H1 (cell line): ENCODE data around the gene TEAD1. TPM values are rescaled to one million over a fixed set of nuclear protein-coding genes. Genes with fewer than 3 reads are reported as not detected.

Source experiments
- CTCF ChIA-PET: fragments of 300-600 bp; sonication (Branson Sonifier 250); formaldehyde crosslinking; loops from one replicate; lab custom pipeline; 2021; ENCODE audit not compliant: partially characterized antibody; lab: Charles Lee
- POLR2A ChIA-PET: fragments of 300-600 bp; sonication (Branson Sonifier 250); formaldehyde crosslinking; loops from one replicate; lab custom pipeline; 2021; ENCODE audit warnings: inconsistent platforms; ENCODE audit not compliant: partially characterized antibody; lab: Charles Lee
- DNase-seq, 2 experiments: peaks; one replicate each; pipeline versions ENCODE4 v3.0.0 to v3.0.0-alpha.2; 2010 to 2022; ENCODE audit warnings: low spot score in 2 of 2, low read depth in 1 of 2, mixed read lengths in 1 of 2
- FAIRE-seq: peaks from 2 replicates; lab custom pipeline; 2011; peaks lifted over from hg19 to GRCh38; lab: Jason Lieb, UNC
- H2AFZ ChIP-seq: 2 replicates; pipeline ENCODE4 v1.8.1; 2012; ENCODE audit warnings: low read length, inconsistent platforms
- H2AK5ac ChIP-seq: 2 replicates; pipeline ENCODE4 v1.6.1; 2013; ENCODE audit warnings: low read depth, low read length
- H2BK120ac ChIP-seq: replicated peaks from 2 replicates; pipeline ENCODE3; 2013; ENCODE audit warnings: low read depth, low read length, inconsistent platforms
- H2BK12ac ChIP-seq: 2 replicates; pipeline ENCODE4 v1.6.1; 2013; ENCODE audit warnings: low read depth, low read length
- H2BK15ac ChIP-seq: 2 replicates; pipeline ENCODE4 v1.6.1; 2013; ENCODE audit warnings: low read length
- H2BK20ac ChIP-seq: 2 replicates; pipeline ENCODE4 v1.6.1; 2013; ENCODE audit warnings: low read length
- H2BK5ac ChIP-seq: 2 replicates; pipeline ENCODE4 v1.6.1; 2013; ENCODE audit warnings: low read depth, low read length
- H3K14ac ChIP-seq: 2 replicates; pipeline ENCODE4 v1.6.1; 2013; ENCODE audit warnings: inconsistent platforms; ENCODE audit not compliant: insufficient read length
- H3K18ac ChIP-seq: 2 replicates; pipeline ENCODE4 v1.6.1; 2013; ENCODE audit warnings: low read length; ENCODE audit errors: extremely low read depth
- H3K23ac ChIP-seq: 2 replicates; pipeline ENCODE4 v1.6.1; 2013; ENCODE audit warnings: inconsistent platforms; ENCODE audit not compliant: insufficient read length
- H3K23me2 ChIP-seq: 2 replicates; pipeline ENCODE4 v1.6.1; 2013; ENCODE audit warnings: low read depth, low read length
- H3K27ac ChIP-seq: 2 replicates; pipeline ENCODE4 v1.6.1; 2011; ENCODE audit warnings: low read depth, low read length, inconsistent platforms
- H3K27me3 ChIP-seq, 4 experiments: replicated peaks in 1 of 4; 1 replicate in 1 of 4; 2 replicates in 3 of 4; pipeline versions ENCODE4 v1.6.1 to v1.8.1; 2011 to 2013; ENCODE audit warnings: low read length in 3 of 4, mild to moderate bottlenecking in 3 of 4, inconsistent platforms in 2 of 4, mixed read lengths in 2 of 4, moderate library complexity in 1 of 4; ENCODE audit not compliant: control insufficient read depth in 3 of 4, insufficient read depth in 3 of 4; ENCODE audit errors: extremely low read depth in 1 of 4
- H3K36me3 ChIP-seq, 4 experiments: 2 replicates each; pipeline versions ENCODE4 v1.6.1 to v1.8.1; 2011 to 2013; ENCODE audit warnings: mild to moderate bottlenecking in 4 of 4, low read length in 3 of 4, moderate library complexity in 2 of 4, control low read depth in 1 of 4, inconsistent platforms in 1 of 4; ENCODE audit not compliant: insufficient read depth in 4 of 4, control insufficient read depth in 2 of 4
- H3K4ac ChIP-seq: replicated peaks from 2 replicates; pipeline ENCODE3; 2013; ENCODE audit warnings: low read length, low read depth, mixed read lengths, inconsistent platforms; ENCODE audit not compliant: insufficient read length
- H3K4me1 ChIP-seq, 4 experiments: replicated peaks in 1 of 4; 1 replicate in 1 of 4; 2 replicates in 3 of 4; pipeline versions ENCODE4 v1.6.1 to v1.8.1; 2011 to 2013; ENCODE audit warnings: low read length in 3 of 4, inconsistent platforms in 2 of 4, mixed read lengths in 1 of 4; ENCODE audit not compliant: insufficient read depth in 4 of 4, control insufficient read depth in 3 of 4
- H3K4me2 ChIP-seq, 2 experiments: 2 replicates each; pipeline versions ENCODE4 v1.6.1 to v1.8.1; 2011 to 2013; ENCODE audit warnings: low read depth in 2 of 2, low read length in 2 of 2, control low read depth in 1 of 2, inconsistent platforms in 1 of 2, mild to moderate bottlenecking in 1 of 2; ENCODE audit not compliant: insufficient read depth in 1 of 2
- H3K4me3 ChIP-seq, 4 experiments: fragments of 200-600, 300-600 bp in 1 of 4; sonication (generic), shearing (Covaris generic), sonication (Bioruptor Twin) in 1 of 4; 2 replicates each; pipeline versions ENCODE4 v1.5.1 to v1.8.1; 2011 to 2016; ENCODE audit warnings: low read length in 4 of 4, low read depth in 3 of 4, control low read depth in 2 of 4, inconsistent platforms in 2 of 4, mild to moderate bottlenecking in 2 of 4, mixed read lengths in 1 of 4, moderate library complexity in 1 of 4; ENCODE audit not compliant: insufficient read depth in 2 of 4; ENCODE audit errors: extremely low read depth in 1 of 4
- H3K56ac ChIP-seq: replicated peaks from 2 replicates; pipeline ENCODE3; 2013; ENCODE audit warnings: low read depth, mild to moderate bottlenecking, mixed read lengths, low read length, inconsistent platforms; ENCODE audit not compliant: insufficient read length
- H3K79me1 ChIP-seq: 2 replicates; pipeline ENCODE4 v1.6.1; 2013; ENCODE audit warnings: low read depth, low read length, control low read depth
- H3K79me2 ChIP-seq, 2 experiments: 2 replicates each; pipeline versions ENCODE4 v1.6.1 to v1.8.1; 2012 to 2013; ENCODE audit warnings: low read length in 2 of 2, mild to moderate bottlenecking in 2 of 2, inconsistent platforms in 1 of 2; ENCODE audit not compliant: insufficient read depth in 2 of 2, control insufficient read depth in 1 of 2
- H3K9ac ChIP-seq, 4 experiments: replicated peaks in 1 of 4; 1 replicate in 1 of 4; 2 replicates in 3 of 4; pipeline versions ENCODE4 v1.6.1 to v1.8.1; 2011 to 2013; ENCODE audit warnings: low read depth in 3 of 4, low read length in 3 of 4, control low read depth in 2 of 4, mild to moderate bottlenecking in 2 of 4, moderate library complexity in 2 of 4, inconsistent platforms in 1 of 4; ENCODE audit errors: extremely low read depth in 1 of 4
- H3K9me3 ChIP-seq, 2 experiments: 2 replicates each; pipeline versions ENCODE4 v1.6.1 to v1.8.1; 2012 to 2013; ENCODE audit warnings: mild to moderate bottlenecking in 2 of 2, moderate library complexity in 2 of 2, control low read depth in 1 of 2, inconsistent platforms in 1 of 2, low read depth in 1 of 2, low read length in 1 of 2, mixed read lengths in 1 of 2; ENCODE audit not compliant: insufficient read depth in 2 of 2
- H4K20me1 ChIP-seq, 2 experiments: replicated peaks in 1 of 2; 2 replicates each; pipeline versions ENCODE3 to v1.8.1; 2011 to 2013; ENCODE audit warnings: inconsistent platforms in 2 of 2, low read length in 2 of 2, mild to moderate bottlenecking in 1 of 2; ENCODE audit not compliant: insufficient read depth in 2 of 2, control insufficient read depth in 1 of 2
- H4K5ac ChIP-seq: 2 replicates; pipeline ENCODE4 v1.6.1; 2013; ENCODE audit warnings: low read length, low read depth, mixed read lengths, inconsistent platforms; ENCODE audit not compliant: insufficient read length
- H4K8ac ChIP-seq: 2 replicates; pipeline ENCODE4 v1.8.0; 2013; ENCODE audit warnings: mild to moderate bottlenecking, moderate library complexity, low read length, inconsistent platforms; ENCODE audit not compliant: insufficient read depth; ENCODE audit errors: extremely low read depth
- H4K91ac ChIP-seq: replicated peaks from 2 replicates; pipeline ENCODE3; 2013; ENCODE audit warnings: low read length, mixed read lengths, inconsistent platforms; ENCODE audit not compliant: insufficient read length
- CBX8 ChIP-seq: fragments of 300-800, 300-1000 bp; sonication (generic); IDR thresholded peaks from 2 replicates; pipeline ENCODE4 v1.7.1; 2016; ENCODE audit warnings: low read depth, low read length, borderline replicate concordance
- CEBPB ChIP-seq: IDR thresholded peaks from 2 replicates; pipeline ENCODE4 v1.6.1; 2012; ENCODE audit warnings: low read depth, low read length
- CTBP2 ChIP-seq: IDR thresholded peaks from 2 replicates; pipeline ENCODE4 v1.7.0; 2011; ENCODE audit warnings: borderline replicate concordance, mild to moderate bottlenecking, moderate library complexity, mixed read lengths, low read length; ENCODE audit not compliant: insufficient read depth, insufficient read length
- KDM4A ChIP-seq: IDR thresholded peaks from one replicate; pipeline ENCODE4 v1.7.1; 2012; ENCODE audit warnings: low read depth, mild to moderate bottlenecking, moderate library complexity, low read length, inconsistent platforms; ENCODE audit not compliant: severe bottlenecking
- KDM5A ChIP-seq: fragments of 200-600 bp; IDR thresholded peaks from 2 replicates; pipeline ENCODE4 v1.7.1; 2012; ENCODE audit warnings: mild to moderate bottlenecking, low read length, inconsistent platforms, mixed read lengths
- MAFK ChIP-seq: IDR thresholded peaks from 2 replicates; pipeline ENCODE4 v1.6.1; 2012; ENCODE audit warnings: low read depth, mild to moderate bottlenecking, improper control_type of control experiment, low read length
- NANOG ChIP-seq: IDR thresholded peaks from 2 replicates; pipeline ENCODE4 v1.6.1; 2011; ENCODE audit warnings: low read length, low read depth, mild to moderate bottlenecking, inconsistent platforms; ENCODE audit not compliant: insufficient read depth, poor library complexity, severe bottlenecking
- RAD21 ChIP-seq, 2 experiments: IDR thresholded peaks in 1 of 2; conservative IDR thresholded peaks in 1 of 2; 2 replicates each; pipeline ENCODE4 v1.6.1; 2011; ENCODE audit warnings: low read depth in 2 of 2, low read length in 2 of 2, improper control_type of control experiment in 1 of 2, inconsistent platforms in 1 of 2, mild to moderate bottlenecking in 1 of 2, moderate library complexity in 1 of 2
- RFX5 ChIP-seq: IDR thresholded peaks from 2 replicates; pipeline ENCODE4 v1.6.1; 2011; ENCODE audit warnings: low read depth, low read length, improper control_type of control experiment, borderline replicate concordance
- RNF2 ChIP-seq: fragments of 200-900, 300-1000 bp; sonication (generic); IDR thresholded peaks from 2 replicates; pipeline ENCODE4 v1.7.1; 2016; ENCODE audit warnings: borderline replicate concordance, low read depth, mild to moderate bottlenecking, antibody characterized with exemption, low read length; ENCODE audit not compliant: poor library complexity, severe bottlenecking; ENCODE audit errors: missing control alignments
- polyA plus RNA-seq, 7 experiments: library from polyadenylated mRNA; depleted of rRNA in 3 of 7; stranded (reverse) in 5 of 7; unstranded in 2 of 7; fragments of >200 nt in 5 of 7; fragments of 200-250 nt in 2 of 7; gene quantifications; 1 replicate in 5 of 7; 2 replicates in 1 of 7; 4 replicates in 1 of 7; pipeline versions ENCODE4 v1.2.1 to v1.2.3, GENCODE V29; 2011 to 2013; ENCODE audit warnings: missing spikeins in 2 of 7, mixed read lengths in 2 of 7
- total RNA-seq: library from RNA; stranded (reverse); fragmentation: NEBNext Ultra II Directional; extraction: Animal tissue kit (Norgen Biotek cat#: 25700); gene quantifications from 2 replicates; pipeline ENCODE4 v1.2.1, GENCODE V29; 2021
- TF ChIP-seq, protein P1 (sequence below), 3 experiments: IDR thresholded peaks; 1 replicate in 2 of 3; 2 replicates in 1 of 3; pipeline versions ENCODE4 v1.5.1 to v1.6.1; 2011; ENCODE audit warnings: low read length in 3 of 3, mild to moderate bottlenecking in 3 of 3, inconsistent platforms in 2 of 3, low read depth in 1 of 3, moderate library complexity in 1 of 3; ENCODE audit not compliant: insufficient read depth in 1 of 3; ENCODE audit errors: control extremely low read depth in 1 of 3

TEAD1 gene
- total and polyA plus RNA-seq, 2 of the 8 experiments (the other 6 are each of a cell fraction or from before 2014, with no cell fraction given), result 15.6 to 67.4 TPM

DNA sequence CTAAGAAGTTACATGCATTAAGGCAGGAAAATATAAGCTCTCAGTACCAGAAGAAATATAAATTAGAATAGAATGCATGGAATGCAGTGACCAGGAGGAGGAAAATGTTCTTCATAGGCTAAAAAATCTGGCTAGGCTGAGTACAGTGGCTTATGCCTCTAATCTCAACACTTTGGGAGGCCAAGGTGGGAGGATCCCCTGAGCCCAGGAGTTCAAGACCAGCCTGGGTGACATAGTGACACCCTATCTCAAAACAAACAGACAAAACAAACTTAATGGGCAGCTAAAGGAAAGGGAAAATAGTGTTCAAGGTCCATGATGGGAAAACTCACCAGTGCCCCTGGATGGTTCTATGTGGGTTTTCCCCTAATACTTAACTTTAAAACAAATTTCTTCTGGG lies 256.6 kb downstream of the TEAD1 start:
- POLR2A ChIA-PET, result interaction anchor here (0.6 kb wide), 1 partner anchor 475 kb away, joined by 3 read pairs; no protein-coding TSS in a partner anchor
- no peak overlapping the region for H3K18ac ChIP-seq
- TF ChIP-seq CEBPB (no peak), RNF2 (no peak), KDM5A (no peak), RAD21 (IDR thresholded peaks at IDR 0.05 in 1 of 2, conservative IDR thresholded peaks at IDR 0.05 in 1 of 2; ENCODE audit: low read depth in 2 of 2, low read length in 2 of 2) (no peak), CBX8 (no peak), RFX5 (no peak), NANOG (no peak), KDM4A (no peak), CTBP2 (no peak), MAFK (no peak)
- TF ChIP-seq, protein P1, sequence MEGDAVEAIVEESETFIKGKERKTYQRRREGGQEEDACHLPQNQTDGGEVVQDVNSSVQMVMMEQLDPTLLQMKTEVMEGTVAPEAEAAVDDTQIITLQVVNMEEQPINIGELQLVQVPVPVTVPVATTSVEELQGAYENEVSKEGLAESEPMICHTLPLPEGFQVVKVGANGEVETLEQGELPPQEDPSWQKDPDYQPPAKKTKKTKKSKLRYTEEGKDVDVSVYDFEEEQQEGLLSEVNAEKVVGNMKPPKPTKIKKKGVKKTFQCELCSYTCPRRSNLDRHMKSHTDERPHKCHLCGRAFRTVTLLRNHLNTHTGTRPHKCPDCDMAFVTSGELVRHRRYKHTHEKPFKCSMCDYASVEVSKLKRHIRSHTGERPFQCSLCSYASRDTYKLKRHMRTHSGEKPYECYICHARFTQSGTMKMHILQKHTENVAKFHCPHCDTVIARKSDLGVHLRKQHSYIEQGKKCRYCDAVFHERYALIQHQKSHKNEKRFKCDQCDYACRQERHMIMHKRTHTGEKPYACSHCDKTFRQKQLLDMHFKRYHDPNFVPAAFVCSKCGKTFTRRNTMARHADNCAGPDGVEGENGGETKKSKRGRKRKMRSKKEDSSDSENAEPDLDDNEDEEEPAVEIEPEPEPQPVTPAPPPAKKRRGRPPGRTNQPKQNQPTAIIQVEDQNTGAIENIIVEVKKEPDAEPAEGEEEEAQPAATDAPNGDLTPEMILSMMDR (IDR thresholded peaks at IDR 0.05; ENCODE audit: control extremely low read depth in 1 of 3, insufficient read depth in 1 of 3, low read depth in 1 of 3, low read length in 3 of 3), result no peak

More for the DNA sequence above, 256.6 kb downstream of the TEAD1 start:
- no peak overlapping the region for H2AK5ac ChIP-seq
- H3K9me3 ChIP-seq, result no peaks in the 10 kb centered on the region
- no peak overlapping the region for H2BK15ac ChIP-seq
- no peak overlapping the region for H3K27ac ChIP-seq
- H3K4me1 ChIP-seq, result no peaks in the 10 kb centered on the region
- H2BK5ac ChIP-seq, result no peak overlapping the region
- H4K20me1 ChIP-seq, result peaks cover 0 to 2% of the 10 kb centered on the region in 2 experiments
- H2BK12ac ChIP-seq, result no peak overlapping the region
- H3K56ac ChIP-seq, result no peak overlapping the region
- CTCF ChIA-PET, result interaction anchor here (1.2 to 1.8 kb wide), 2 partner anchors 9 to 16 kb away, joined by 6 to 7 read pairs; no protein-coding TSS in a partner anchor
- no peak overlapping the region for H2BK20ac ChIP-seq
- no peak overlapping the region for H3K14ac ChIP-seq
- no peak overlapping the region for H4K5ac ChIP-seq
- H3K4me2 ChIP-seq, result no peak overlapping the region
- H2BK120ac ChIP-seq, result no peak overlapping the region
- H3K23me2 ChIP-seq, result no peaks in the 10 kb centered on the region; the same call in 1 of the 2 replicates
- H3K79me1 ChIP-seq, result no peaks in the 10 kb centered on the region
- no peaks in the 10 kb centered on the region for H3K79me2 ChIP-seq
- H3K4ac ChIP-seq, result no peak overlapping the region
- H3K9ac ChIP-seq, result no peak overlapping the region; a peak in 2 of 7 replicates
- no peak overlapping the region for H4K91ac ChIP-seq
- peak overlapping the region; percentile 52 for H3K23ac ChIP-seq
- H3K36me3 ChIP-seq, result peaks cover 0 to 12% (median 4%) of the 10 kb centered on the region in 4 experiments; a peak in 5 of 8 replicates
- H4K8ac ChIP-seq, result no peak overlapping the region
- no peak for DNase-seq
- H3K27me3 ChIP-seq, result no peaks in the 10 kb centered on the region
- no peak overlapping the region for H3K4me3 ChIP-seq
- H2AFZ ChIP-seq, result no peak overlapping the region
- no peak for FAIRE-seq
